ENCODE measurements around the gene REXO5. TPM values are rescaled to one million over a fixed set of nuclear protein-coding genes. Genes with fewer than 3 reads are reported as not detected.

REXO5 gene
- total RNA-seq, 1 experiment from 2014 or later = 7.3 TPM

- Histone ChIP-seq H3K9me3 (no peaks in the 10 kb centered on the region), H3K4me1 (peaks cover 38% of the 10 kb centered on the region), H3K4me3 (ENCODE audit: low read depth, low read length) (no peak overlapping the region), H3K36me3 (ENCODE audit: control insufficient read depth, insufficient read depth, low read length) (no peaks in the 10 kb centered on the region), H3K27me3 (replicated peaks; ENCODE audit: control insufficient read depth, insufficient read depth, low read length) (no peaks in the 10 kb centered on the region)
- H3K27me3 Mint-ChIP-seq (ENCODE audit: insufficient read depth, unreplicated experiment) = no peaks in the 10 kb centered on the region
- peaks cover 14% of the 10 kb centered on the region for H3K4me1 Mint-ChIP-seq (ENCODE audit: low read depth, unreplicated experiment)
- TF ChIP-seq, protein P1, sequence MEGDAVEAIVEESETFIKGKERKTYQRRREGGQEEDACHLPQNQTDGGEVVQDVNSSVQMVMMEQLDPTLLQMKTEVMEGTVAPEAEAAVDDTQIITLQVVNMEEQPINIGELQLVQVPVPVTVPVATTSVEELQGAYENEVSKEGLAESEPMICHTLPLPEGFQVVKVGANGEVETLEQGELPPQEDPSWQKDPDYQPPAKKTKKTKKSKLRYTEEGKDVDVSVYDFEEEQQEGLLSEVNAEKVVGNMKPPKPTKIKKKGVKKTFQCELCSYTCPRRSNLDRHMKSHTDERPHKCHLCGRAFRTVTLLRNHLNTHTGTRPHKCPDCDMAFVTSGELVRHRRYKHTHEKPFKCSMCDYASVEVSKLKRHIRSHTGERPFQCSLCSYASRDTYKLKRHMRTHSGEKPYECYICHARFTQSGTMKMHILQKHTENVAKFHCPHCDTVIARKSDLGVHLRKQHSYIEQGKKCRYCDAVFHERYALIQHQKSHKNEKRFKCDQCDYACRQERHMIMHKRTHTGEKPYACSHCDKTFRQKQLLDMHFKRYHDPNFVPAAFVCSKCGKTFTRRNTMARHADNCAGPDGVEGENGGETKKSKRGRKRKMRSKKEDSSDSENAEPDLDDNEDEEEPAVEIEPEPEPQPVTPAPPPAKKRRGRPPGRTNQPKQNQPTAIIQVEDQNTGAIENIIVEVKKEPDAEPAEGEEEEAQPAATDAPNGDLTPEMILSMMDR (IDR thresholded peaks at IDR 0.05; ENCODE audit: insufficient read depth in 1 of 2, low read depth in 1 of 2, low read length in 1 of 2, severe bottlenecking in 1 of 2, unreplicated experiment in 1 of 2) = no peak
- POLR2A ChIA-PET = no interaction called here
- intact Hi-C loops (cut with micrococcal nuclease; ENCODE audit: unreplicated experiment) = no loop called here
- no TSS peak for BruUV-seq (replicated peaks)
- no peak overlapping the region for H3K4me3 Mint-ChIP-seq (ENCODE audit: unreplicated experiment)
- no peaks in the 10 kb centered on the region for H3K9me3 Mint-ChIP-seq (ENCODE audit: unreplicated experiment)
- H3K27ac Mint-ChIP-seq (ENCODE audit: unreplicated experiment) = no peak overlapping the region
- DNase-seq = no peak
- CTCF ChIA-PET = interaction anchor here (0.7 kb wide), 1 partner anchor 57 kb away, joined by 3 read pairs; no protein-coding TSS in a partner anchor
- peaks cover 19% of the 10 kb centered on the region for H3K36me3 Mint-ChIP-seq (ENCODE audit: insufficient read depth, unreplicated experiment)
These were observed 74.7 kb downstream of the REXO5 start for GRCh38 chr16:20880867-20881502.

GRCh38 chr16:20881503-20881878, 75.2 kb downstream of the REXO5 start:
- TF ChIP-seq, protein P1 (IDR thresholded peaks at IDR 0.05; ENCODE audit: insufficient read depth in 1 of 2, low read depth in 1 of 2, low read length in 1 of 2, severe bottlenecking in 1 of 2, unreplicated experiment in 1 of 2) = no peak
- Mint-ChIP-seq H3K27ac (ENCODE audit: unreplicated experiment) (no peak overlapping the region), H3K36me3 (ENCODE audit: insufficient read depth, unreplicated experiment) (peaks cover 15% of the 10 kb centered on the region), H3K27me3 (ENCODE audit: insufficient read depth, unreplicated experiment) (no peaks in the 10 kb centered on the region), H3K9me3 (ENCODE audit: unreplicated experiment) (no peaks in the 10 kb centered on the region), H3K4me1 (ENCODE audit: low read depth, unreplicated experiment) (peaks cover 14% of the 10 kb centered on the region), H3K4me3 (ENCODE audit: unreplicated experiment) (no peak overlapping the region)
- intact Hi-C loops (cut with micrococcal nuclease; ENCODE audit: unreplicated experiment) = no loop called here
- CTCF ChIA-PET = no interaction called here
- H3K4me3 ChIP-seq (ENCODE audit: low read depth, low read length) = no peak overlapping the region
- POLR2A ChIA-PET = no interaction called here
- no TSS peak for BruUV-seq (replicated peaks)
- H3K36me3 ChIP-seq (ENCODE audit: control insufficient read depth, insufficient read depth, low read length) = no peaks in the 10 kb centered on the region
- no peak for DNase-seq
- H3K4me1 ChIP-seq = peaks cover 40% of the 10 kb centered on the region
- no peaks in the 10 kb centered on the region for H3K27me3 ChIP-seq (replicated peaks; ENCODE audit: control insufficient read depth, insufficient read depth, low read length)
- no peaks in the 10 kb centered on the region for H3K9me3 ChIP-seq

GRCh38 chr16:20883554-20884239, 77.4 kb downstream of the REXO5 start:
- Mint-ChIP-seq H3K4me1 (ENCODE audit: low read depth, unreplicated experiment) (peaks cover 14% of the 10 kb centered on the region), H3K4me3 (ENCODE audit: unreplicated experiment) (no peak overlapping the region), H3K27ac (ENCODE audit: unreplicated experiment) (no peak overlapping the region), H3K27me3 (ENCODE audit: insufficient read depth, unreplicated experiment) (no peaks in the 10 kb centered on the region), H3K9me3 (ENCODE audit: unreplicated experiment) (no peaks in the 10 kb centered on the region), H3K36me3 (ENCODE audit: insufficient read depth, unreplicated experiment) (peaks cover 11% of the 10 kb centered on the region)
- H3K4me1 ChIP-seq = peaks cover 46% of the 10 kb centered on the region
- intact Hi-C loops (cut with micrococcal nuclease; ENCODE audit: unreplicated experiment) = no loop called here
- ChIA-PET POLR2A (no interaction called here), CTCF (interaction anchor here (0.7 kb wide), 1 partner anchor 9 kb away, joined by 6 read pairs; no protein-coding TSS in a partner anchor)
- no peaks in the 10 kb centered on the region for H3K36me3 ChIP-seq (ENCODE audit: control insufficient read depth, insufficient read depth, low read length)
- H3K4me3 ChIP-seq (ENCODE audit: low read depth, low read length) = no peak overlapping the region
- BruUV-seq (replicated peaks) = no TSS peak
- TF ChIP-seq, protein P1 (IDR thresholded peaks at IDR 0.05; ENCODE audit: insufficient read depth in 1 of 2, low read depth in 1 of 2, low read length in 1 of 2, severe bottlenecking in 1 of 2, unreplicated experiment in 1 of 2) = no peak
- no peaks in the 10 kb centered on the region for H3K27me3 ChIP-seq (replicated peaks; ENCODE audit: control insufficient read depth, insufficient read depth, low read length)
- H3K9me3 ChIP-seq = no peaks in the 10 kb centered on the region
- DNase-seq = no peak
